ENCODE measurements around the gene NACC2.

Gene NACC2

DNA sequence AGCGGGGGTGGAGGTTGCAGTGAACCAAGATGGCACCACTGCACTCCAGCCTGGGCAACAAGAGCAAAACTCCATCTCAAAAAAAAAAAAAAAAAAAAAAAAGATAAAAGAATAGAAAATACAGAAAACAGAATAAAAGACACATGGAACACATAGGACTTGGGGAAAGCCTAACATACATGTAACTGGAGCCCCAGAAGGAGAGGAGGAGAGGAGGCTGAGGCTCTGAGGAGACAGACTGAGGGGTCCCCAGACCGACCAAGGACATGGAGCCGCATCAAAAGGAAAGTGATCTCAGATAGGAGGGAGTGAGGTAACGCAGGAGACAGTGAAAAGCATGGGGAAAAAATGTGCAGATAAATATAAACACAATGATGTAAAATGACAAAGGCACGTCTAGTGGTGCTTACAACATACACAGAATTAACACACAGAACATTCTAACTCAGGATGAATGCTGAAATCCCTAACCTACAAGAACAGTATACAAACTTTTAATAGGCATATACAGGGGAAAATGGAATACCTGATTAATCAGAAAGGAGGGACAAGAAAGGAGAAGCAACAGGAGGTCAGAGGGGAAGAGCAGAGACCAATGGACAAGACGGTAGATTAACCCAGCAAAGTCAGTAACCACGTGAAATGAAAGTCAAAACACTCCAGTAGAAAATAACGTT, 68.7 kb downstream of the NACC2 start:
- no peak for DNase-seq (ENCODE audit: low read depth)
- no peak for TF ChIP-seq CTCF (conservative IDR thresholded peaks at IDR 0.05; ENCODE audit: low read length)
- H3K4me3 ChIP-seq (ENCODE audit: low read length), result no peak overlapping the region

DNA sequence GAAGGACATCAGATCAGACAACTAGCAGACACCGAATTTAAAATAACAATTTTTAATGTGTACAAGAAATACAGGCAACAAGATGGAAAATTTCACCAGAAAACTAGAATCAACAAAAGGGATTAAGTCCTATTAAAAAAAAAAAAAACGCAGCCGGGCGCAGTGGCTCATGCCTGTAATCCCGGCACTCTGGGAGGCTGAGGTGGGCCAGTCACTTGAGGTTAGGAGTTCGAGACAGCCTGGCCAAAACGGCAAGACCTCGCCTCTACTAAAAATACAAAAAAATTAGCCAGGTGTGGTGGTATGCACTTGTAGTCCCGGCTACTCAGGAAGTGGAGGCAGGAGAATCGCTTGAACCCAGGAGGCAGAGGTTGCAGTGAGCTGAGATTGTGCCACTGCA, 69.6 kb downstream of the NACC2 start:
- H3K4me3 ChIP-seq (ENCODE audit: low read length), result no peak overlapping the region
- no peak for TF ChIP-seq CTCF (conservative IDR thresholded peaks at IDR 0.05; ENCODE audit: low read length)
- DNase-seq (ENCODE audit: low read depth), result no peak

GRCh38 chr9:136024696-136025316, 70.3 kb downstream of the NACC2 start:
- TF ChIP-seq CTCF (conservative IDR thresholded peaks at IDR 0.05; ENCODE audit: low read length), result no peak
- H3K4me3 ChIP-seq (ENCODE audit: low read length), result no peak overlapping the region
- no peak for DNase-seq (ENCODE audit: low read depth)

- no peak overlapping the region for H3K4me3 ChIP-seq (ENCODE audit: low read length)
- DNase-seq (ENCODE audit: low read depth), result peak; percentile 37
- TF ChIP-seq CTCF (conservative IDR thresholded peaks at IDR 0.05; ENCODE audit: low read length), result no peak
Measured at GRCh38 chr9:136024286-136024685, 70.8 kb downstream of the NACC2 start.

DNA sequence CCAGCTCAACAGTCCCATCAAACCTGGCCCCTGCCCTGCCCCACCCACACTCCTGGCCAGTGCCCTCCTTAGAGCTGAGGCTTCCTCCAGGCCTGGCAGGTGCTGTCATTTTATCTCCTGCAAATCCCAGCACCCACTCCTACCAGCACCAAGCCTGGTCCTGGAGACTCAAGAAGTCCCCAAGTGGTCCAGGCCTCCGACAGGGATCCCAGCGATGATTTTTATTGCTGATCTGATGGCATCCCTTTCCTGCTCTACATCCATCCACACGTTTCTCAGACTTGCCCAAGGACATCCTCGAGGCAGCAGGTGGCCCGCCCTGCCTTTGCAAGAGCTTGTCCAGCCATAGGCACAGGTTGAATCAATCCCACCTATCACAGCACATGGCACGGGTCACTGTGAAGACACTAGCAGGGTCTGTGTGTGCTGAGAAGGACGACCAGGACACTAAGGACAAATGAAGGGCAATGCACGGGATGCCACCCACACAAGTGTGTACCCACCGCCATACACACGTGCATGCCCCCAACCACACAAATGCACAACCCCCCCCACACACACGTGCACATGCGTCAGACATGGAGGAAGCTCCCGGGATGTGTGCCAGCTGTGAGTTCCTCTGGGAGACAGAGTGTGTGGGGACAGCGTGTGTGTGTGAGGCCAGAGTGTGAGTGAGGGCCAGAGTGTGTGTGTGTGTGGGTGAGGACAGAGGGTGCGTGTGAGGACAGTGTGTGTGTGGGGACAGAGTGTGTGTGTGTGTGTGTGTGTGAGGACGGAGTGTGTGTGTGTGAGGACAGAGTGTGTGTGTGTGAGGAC, 71.5 kb downstream of the NACC2 start:
- peak; percentile 88 for DNase-seq (ENCODE audit: low read depth)
- H3K4me3 ChIP-seq (ENCODE audit: low read length), result no peak overlapping the region
- no peak for TF ChIP-seq CTCF (conservative IDR thresholded peaks at IDR 0.05; ENCODE audit: low read length)

DNA sequence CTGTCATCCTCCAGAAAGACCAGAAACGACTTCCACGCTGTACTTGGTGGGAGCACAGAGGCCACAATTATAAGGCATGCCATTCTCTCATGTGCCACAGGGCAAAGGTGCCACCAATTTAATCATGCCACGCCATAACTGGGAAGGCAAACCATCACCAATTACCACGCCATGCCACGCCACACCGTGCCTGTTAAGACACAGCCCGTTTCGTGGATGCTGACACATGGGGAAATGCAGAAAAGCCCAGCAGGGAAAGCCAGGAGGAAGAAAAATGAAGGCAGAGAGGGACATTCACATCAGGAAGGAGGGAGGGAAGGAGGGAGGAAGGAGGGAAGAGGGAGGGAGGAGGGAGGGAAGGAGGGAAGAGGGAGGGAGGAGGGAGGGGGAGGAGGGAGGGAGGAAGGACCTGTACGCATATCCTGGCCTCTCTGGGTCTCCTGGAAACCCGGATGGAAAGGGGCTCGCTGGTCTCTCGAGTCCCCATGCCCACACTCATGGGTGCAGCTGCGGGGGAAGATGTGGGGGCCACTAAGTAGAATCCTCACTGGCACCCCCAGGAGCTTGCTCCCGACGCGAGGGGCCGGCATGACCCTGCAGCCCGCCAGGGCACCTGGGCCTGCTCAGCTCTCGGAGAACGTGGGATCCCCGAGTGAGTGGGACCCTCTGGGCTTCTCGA, 72.2 kb downstream of the NACC2 start:
- H3K4me3 ChIP-seq (ENCODE audit: low read length), result no peak overlapping the region
- TF ChIP-seq CTCF (conservative IDR thresholded peaks at IDR 0.05; ENCODE audit: low read length), result no peak
- no peak for DNase-seq (ENCODE audit: low read depth)

Data from AG10803 (cell line).